Testis (tissue), 3 donors: Measurements from ENCODE around the gene GOLPH3. TPM values are rescaled to one million over a fixed set of nuclear protein-coding genes. Genes with fewer than 3 reads are reported as not detected.
"Not testable (repeated sequence)": the region's sequence is repeated elsewhere in the genome, so short reads cannot be mapped to it uniquely, and the experiment has no call there.

ENCODE experiments used
- DNase-seq: peaks from one replicate; pipeline ENCODE4 v3.0.0-alpha.2; 2019
- H3K27ac ChIP-seq, 2 donors: fragments of 200-600 bp; sonication (generic); one replicate each; pipeline ENCODE4 v1.5.1; 2019
- H3K27me3 ChIP-seq: fragments of 200-600 bp; sonication (generic); one replicate; pipeline ENCODE4 v1.5.1; 2019
- H3K36me3 ChIP-seq: fragments of 200-600 bp; sonication (generic); one replicate; pipeline ENCODE4 v1.5.1; 2017; ENCODE audit warnings: low read depth; ENCODE audit errors: missing control alignments
- H3K4me1 ChIP-seq: fragments of 200-600 bp; sonication (generic); one replicate; pipeline ENCODE4 v1.5.1; 2019
- H3K4me3 ChIP-seq, 2 donors: fragments of 200-600 bp; sonication (generic); one replicate each; pipeline ENCODE4 v1.5.1; 2017 to 2019
- H3K9me3 ChIP-seq: fragments of 200-600 bp; sonication (generic); one replicate; pipeline ENCODE4 v1.5.1; 2017
- CTCF ChIP-seq, 3 experiments: fragments of 450-650 bp in 2 of 3; fragments of 200-600 bp in 1 of 3; sonication (generic) in 1 of 3; IDR thresholded peaks; one replicate each; pipeline ENCODE4 v1.5.1; 2016 to 2019; ENCODE audit warnings: antibody characterized with exemption in 3 of 3, mild to moderate bottlenecking in 2 of 3, moderate library complexity in 1 of 3
- POLR2A ChIP-seq: fragments of 450-650 bp; IDR thresholded peaks from one replicate; pipeline ENCODE4 v1.6.1; 2017; ENCODE audit warnings: antibody characterized with exemption, mild to moderate bottlenecking, moderate library complexity
- WGBS, 2 donors: methylation state at CpG; one replicate each; pipeline ENCODE4 v1.1.5; 2018; 5-methylcytosine and 5-hydroxymethylcytosine counted together
- intact Hi-C: fragments of 100-400 bp; cut with DNase I; formaldehyde crosslinking; loops from one replicate; pipeline ENCODE4 v1.15.1; 2023; ENCODE audit warnings: low total_unique reads
- polyA plus RNA-seq: library from polyadenylated mRNA; stranded (reverse); fragments of 350-450 nt; fragmentation: Illumina TruSeq; extraction: RNeasy Lipid Tissue Mini Kit (QIAGEN cat#74804); gene quantifications from one replicate; pipeline ENCODE4 v1.2.3, GENCODE V29; 2014; ENCODE audit warnings: low read depth, low replicate concordance; ENCODE audit not compliant: insufficient read depth
- total RNA-seq, 2 donors: library from RNA; depleted of rRNA; stranded (reverse); fragments of >200 nt; gene quantifications; one replicate each; pipeline ENCODE4 v1.2.3, GENCODE V29; 2016

The GOLPH3 gene
- total and polyA plus RNA-seq, 3 donors from 2014 or later, result 54.2 to 102 (median 88.7) TPM

GRCh38 chr5:32088214-32088613 lies 85.9 kb downstream of the GOLPH3 start:
- no peaks in the 10 kb centered on the region for H3K27me3 ChIP-seq
- 90 to 97% methylated on average over 11 to 12 of the region's 12 CpGs for WGBS, 2 donors
- no peaks in the 10 kb centered on the region for H3K36me3 ChIP-seq
- no peak overlapping the region for H3K27ac ChIP-seq
- intact Hi-C loops, result no loop called here
- peaks cover 6% of the 10 kb centered on the region for H3K4me1 ChIP-seq
- H3K9me3 ChIP-seq, result no peaks in the 10 kb centered on the region
- no peak for DNase-seq
- TF ChIP-seq CTCF (IDR thresholded peaks at IDR 0.05) (no peak), POLR2A (no peak)
- no peak overlapping the region for H3K4me3 ChIP-seq

- Histone ChIP-seq H3K36me3 (no peaks in the 10 kb centered on the region), H3K9me3 (no peaks in the 10 kb centered on the region), H3K4me3 (no peak overlapping the region), H3K27ac (no peak overlapping the region), H3K27me3 (no peaks in the 10 kb centered on the region), H3K4me1 (peaks cover 6% of the 10 kb centered on the region)
- 90 to 91% methylated on average over 17 to 21 of the region's 24 CpGs for WGBS, 2 donors
- no peak for TF ChIP-seq CTCF (IDR thresholded peaks at IDR 0.05)
- TF ChIP-seq POLR2A, result no peak
- intact Hi-C loops, result no loop called here
- DNase-seq, result no peak
These were observed 86.7 kb downstream of the GOLPH3 start for GRCh38 chr5:32087086-32088082.

GRCh38 chr5:32083981-32084430 lies 90.1 kb downstream of the GOLPH3 start:
- intact Hi-C loops, result no loop called here
- no peaks in the 10 kb centered on the region for H3K4me1 ChIP-seq
- H3K27me3 ChIP-seq, result no peaks in the 10 kb centered on the region
- WGBS, 2 donors, result 68 to 70% methylated on average over 10 of the region's 10 CpGs
- TF ChIP-seq POLR2A (no peak), CTCF (IDR thresholded peaks at IDR 0.05) (no peak)
- H3K4me3 ChIP-seq, result no peak overlapping the region
- no peak for DNase-seq
- H3K9me3 ChIP-seq, result no peaks in the 10 kb centered on the region
- H3K36me3 ChIP-seq, result no peaks in the 10 kb centered on the region
- H3K27ac ChIP-seq, result no peak overlapping the region

- Histone ChIP-seq H3K9me3 (no peaks in the 10 kb centered on the region), H3K4me3 (no peak overlapping the region), H3K27me3 (no peaks in the 10 kb centered on the region), H3K36me3 (no peaks in the 10 kb centered on the region), H3K27ac (no peak overlapping the region), H3K4me1 (no peaks in the 10 kb centered on the region)
- WGBS, 2 donors, result 84 to 88% methylated on average over 4 of the region's 4 CpGs
- intact Hi-C loops, result no loop called here
- TF ChIP-seq CTCF (IDR thresholded peaks at IDR 0.05), result no peak
- no peak for TF ChIP-seq POLR2A
- DNase-seq, result no peak
These were observed 91.4 kb downstream of the GOLPH3 start for GRCh38 chr5:32082701-32083100.

- H3K27ac ChIP-seq, DNase-seq, H3K4me3 ChIP-seq, H3K27me3 ChIP-seq, H3K4me1 ChIP-seq, H3K9me3 ChIP-seq, H3K36me3 ChIP-seq, intact Hi-C loops: not testable (repeated sequence)
- WGBS, 2 donors, result 100% methylated on average over 1 of the region's 1 CpG
These were observed 93.6 kb downstream of the GOLPH3 start for GRCh38 chr5:32080565-32080964.

- intact Hi-C loops, H3K27me3 ChIP-seq, H3K9me3 ChIP-seq, DNase-seq, H3K27ac ChIP-seq, H3K36me3 ChIP-seq, H3K4me3 ChIP-seq, H3K4me1 ChIP-seq: not testable (repeated sequence)
- 92 to 97% methylated on average over 6 of the region's 6 CpGs for WGBS, 2 donors
These were observed 95.3 kb downstream of the GOLPH3 start for GRCh38 chr5:32078855-32079254.
